SH-SY5Y (cell line): ENCODE data around the gene TRIP6.
A peak's percentile ranks its signal among the peaks of the same experiment; 100 is the strongest.

Experiments used
- GATA2 ChIP-seq: IDR thresholded peaks from 2 replicates; pipeline ENCODE4 v1.6.1; 2011; ENCODE audit warnings: mild to moderate bottlenecking, low read depth, low read length
- GATA3 ChIP-seq: IDR thresholded peaks from 2 replicates; pipeline ENCODE4 v1.6.1; 2011; ENCODE audit warnings: low read depth, mild to moderate bottlenecking, low read length, moderate library complexity

Gene TRIP6

GRCh38 chr7:100859856-100860255 is 7.3 kb upstream of the TRIP6 start:
- TF ChIP-seq GATA3 (no peak), GATA2 (no peak)

GRCh38 chr7:100860702-100861615 is 6.2 kb upstream of the TRIP6 start:
- TF ChIP-seq GATA2, result no peak
- TF ChIP-seq GATA3, result no peak

GRCh38 chr7:100861616-100861985 is 5.6 kb upstream of the TRIP6 start:
- TF ChIP-seq GATA3 (no peak), GATA2 (no peak)

GRCh38 chr7:100863406-100863950 is 3.7 kb upstream of the TRIP6 start:
- no peak for TF ChIP-seq GATA3
- TF ChIP-seq GATA2, result no peak

- TF ChIP-seq GATA3, result no peak
- no peak for TF ChIP-seq GATA2
Observed at GRCh38 chr7:100864263-100864845, 2.8 kb upstream of the TRIP6 start.

- TF ChIP-seq GATA2, result no peak
- no peak for TF ChIP-seq GATA3
Observed at GRCh38 chr7:100865372-100865911, 1.7 kb upstream of the TRIP6 start.

- TF ChIP-seq GATA2 (no peak), GATA3 (no peak)
Observed at GRCh38 chr7:100865938-100866728, 1.1 kb upstream of the TRIP6 start.

- no peak for TF ChIP-seq GATA2
- no peak for TF ChIP-seq GATA3
Observed at GRCh38 chr7:100866729-100867039, 503 bp upstream of the TRIP6 start.

GRCh38 chr7:100867776-100868485 is 744 bp downstream of the TRIP6 start:
- TF ChIP-seq GATA2 (no peak), GATA3 (no peak)

GRCh38 chr7:100873599-100874299 is 6.6 kb downstream of the TRIP6 start:
- no peak for TF ChIP-seq GATA2
- TF ChIP-seq GATA3, result no peak

GRCh38 chr7:100874300-100874576 is 7.1 kb downstream of the TRIP6 start:
- TF ChIP-seq GATA3 (no peak), GATA2 (no peak)

GRCh38 chr7:100874577-100875355 is 7.6 kb downstream of the TRIP6 start, which contains the start of gene SRRT:
SRRT (plus strand) TSS chr7:100875103; CDS start chr7:100875591, 488 bp downstream.
- peak; percentile 42 for TF ChIP-seq GATA2
- no peak for TF ChIP-seq GATA3

GRCh38 chr7:100875356-100875751 is 8.2 kb downstream of the TRIP6 start:
- no peak for TF ChIP-seq GATA3
- no peak for TF ChIP-seq GATA2
